Astrocyte of the cerebellum (primary cell): ENCODE measurements around the gene UBE2E2.

Experiments
- DNase-seq: peaks from one replicate; pipeline ENCODE4 v3.0.0-alpha.2; 2011; ENCODE audit warnings: low read depth
- H3K4me3 ChIP-seq: 2 replicates; pipeline ENCODE4 v1.5.1; 2011; ENCODE audit warnings: mild to moderate bottlenecking, low read depth, low read length, moderate library complexity
- CTCF ChIP-seq: IDR thresholded peaks from 2 replicates; pipeline ENCODE4 v1.5.1; 2012; ENCODE audit warnings: low read length, low read depth, moderate library complexity, mild to moderate bottlenecking; ENCODE audit errors: missing control alignments
- in situ Hi-C: cut with HindIII; loops from 2 replicates; pipeline ENCODE4 v1.10.0; 2017; ENCODE audit warnings: low sequenced_read_pairs

UBE2E2 gene

GRCh38 chr3:23383875-23384274 is 180.7 kb downstream of the UBE2E2 start:
- no peak overlapping the region for H3K4me3 ChIP-seq
- in situ Hi-C loops = no loop called here
- no peak for DNase-seq
- TF ChIP-seq CTCF = no peak

- in situ Hi-C loops = no loop called here
- TF ChIP-seq CTCF = no peak
- DNase-seq = no peak
- H3K4me3 ChIP-seq = no peak overlapping the region
Observed at GRCh38 chr3:23385327-23385726, 182.2 kb downstream of the UBE2E2 start.

- DNase-seq = no peak
- in situ Hi-C loops = no loop called here
- no peak for TF ChIP-seq CTCF
- no peak overlapping the region for H3K4me3 ChIP-seq
Observed at GRCh38 chr3:23387286-23387918, 184.3 kb downstream of the UBE2E2 start.

GRCh38 chr3:23389089-23389488 is 186.0 kb downstream of the UBE2E2 start:
- DNase-seq = no peak
- in situ Hi-C loops = no loop called here
- no peak overlapping the region for H3K4me3 ChIP-seq
- no peak for TF ChIP-seq CTCF

GRCh38 chr3:23389686-23390085 is 186.6 kb downstream of the UBE2E2 start:
- DNase-seq = no peak
- H3K4me3 ChIP-seq = no peak overlapping the region
- in situ Hi-C loops = no loop called here
- TF ChIP-seq CTCF = no peak

- no peak overlapping the region for H3K4me3 ChIP-seq
- no peak for DNase-seq
- TF ChIP-seq CTCF = no peak
- in situ Hi-C loops = no loop called here
Observed at GRCh38 chr3:23390446-23390845, 187.3 kb downstream of the UBE2E2 start.

GRCh38 chr3:23390989-23391553 is 187.9 kb downstream of the UBE2E2 start:
- DNase-seq = no peak
- in situ Hi-C loops = no loop called here
- no peak overlapping the region for H3K4me3 ChIP-seq
- TF ChIP-seq CTCF = no peak
